ENCODE results near the gene DAD1. TPM values are rescaled to one million over a fixed set of nuclear protein-coding genes. Genes with fewer than 3 reads are reported as not detected.

DAD1 gene
- total and polyA plus RNA-seq, 2 of the 8 experiments (the other 6 are each of a cell fraction or from before 2014, with no cell fraction given): 131 to 440 TPM

DNA sequence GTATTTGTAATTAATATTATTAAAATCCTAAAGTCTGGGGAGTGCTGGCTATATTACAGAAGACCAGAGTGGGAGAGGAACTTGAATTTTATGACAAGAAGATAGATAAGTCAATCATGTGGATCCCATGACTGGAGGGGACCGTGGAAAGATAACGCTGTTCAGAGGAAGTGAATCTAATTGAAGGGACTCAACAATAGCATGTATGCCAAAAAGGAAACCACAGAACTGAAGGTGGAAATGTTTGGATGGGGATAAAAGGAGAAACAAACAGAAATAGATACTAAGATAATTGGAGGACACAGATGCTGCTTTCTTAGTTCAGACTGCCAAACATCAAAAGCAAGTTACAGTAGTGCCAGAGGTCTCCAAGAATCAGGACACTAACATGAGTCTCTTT, 34.0 kb upstream of the DAD1 start (continued):
- TF ChIP-seq TAF7 (optimal IDR thresholded peaks at IDR 0.05; ENCODE audit: borderline replicate concordance, low read depth, low read length) (no peak), EGR1 (IDR thresholded peaks at IDR 0.05; ENCODE audit: borderline replicate concordance, low read depth, low read length) (no peak), KDM4A (IDR thresholded peaks at IDR 0.05; ENCODE audit: low read depth, low read length, severe bottlenecking) (no peak)
- TF ChIP-seq, protein P1, sequence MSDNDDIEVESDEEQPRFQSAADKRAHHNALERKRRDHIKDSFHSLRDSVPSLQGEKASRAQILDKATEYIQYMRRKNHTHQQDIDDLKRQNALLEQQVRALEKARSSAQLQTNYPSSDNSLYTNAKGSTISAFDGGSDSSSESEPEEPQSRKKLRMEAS (IDR thresholded peaks at IDR 0.05): no peak
